ENCODE measurements around the gene PCDHA9.
"Not testable (repeated sequence)": the region's sequence is repeated elsewhere in the genome, so short reads cannot be mapped to it uniquely, and the experiment has no call there.

- not testable (repeated sequence) for TF ChIP-seq CTCF (IDR thresholded peaks at IDR 0.05; ENCODE audit: borderline replicate concordance, extremely low read depth, low read length, poor library complexity, severe bottlenecking); EZH2 (IDR thresholded peaks at IDR 0.05; ENCODE audit: borderline replicate concordance, low read depth, low read length, severe bottlenecking)
Observed at GRCh38 chr5:140822969-140823368, 25.2 kb upstream of the PCDHA9 start.
